ENCODE data around the gene DNAH7.

DNA sequence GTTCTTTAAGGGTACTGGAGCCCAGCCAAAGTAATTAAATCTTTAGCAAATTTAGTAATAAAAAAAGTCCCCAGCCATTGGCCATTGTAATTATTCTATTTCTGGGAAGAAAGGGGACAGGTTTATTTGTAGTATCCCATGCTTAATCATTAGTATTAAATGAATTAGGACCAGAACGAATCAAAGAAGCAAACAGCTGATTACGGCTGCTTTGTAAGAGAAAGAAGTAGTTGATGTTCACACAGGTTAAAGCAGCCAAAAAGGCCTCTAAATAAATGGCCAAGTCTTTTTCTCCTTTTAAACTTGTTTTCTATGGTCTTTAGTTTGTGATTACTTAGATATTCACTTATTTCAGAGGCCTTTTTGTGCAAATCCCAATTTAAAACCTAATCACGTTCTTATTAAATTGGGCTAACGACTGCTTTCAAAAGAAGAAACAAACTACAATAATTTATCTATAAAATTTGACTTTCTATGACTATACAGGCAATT, 48.6 kb upstream of the DNAH7 start:
- TF ChIP-seq, protein P1, sequence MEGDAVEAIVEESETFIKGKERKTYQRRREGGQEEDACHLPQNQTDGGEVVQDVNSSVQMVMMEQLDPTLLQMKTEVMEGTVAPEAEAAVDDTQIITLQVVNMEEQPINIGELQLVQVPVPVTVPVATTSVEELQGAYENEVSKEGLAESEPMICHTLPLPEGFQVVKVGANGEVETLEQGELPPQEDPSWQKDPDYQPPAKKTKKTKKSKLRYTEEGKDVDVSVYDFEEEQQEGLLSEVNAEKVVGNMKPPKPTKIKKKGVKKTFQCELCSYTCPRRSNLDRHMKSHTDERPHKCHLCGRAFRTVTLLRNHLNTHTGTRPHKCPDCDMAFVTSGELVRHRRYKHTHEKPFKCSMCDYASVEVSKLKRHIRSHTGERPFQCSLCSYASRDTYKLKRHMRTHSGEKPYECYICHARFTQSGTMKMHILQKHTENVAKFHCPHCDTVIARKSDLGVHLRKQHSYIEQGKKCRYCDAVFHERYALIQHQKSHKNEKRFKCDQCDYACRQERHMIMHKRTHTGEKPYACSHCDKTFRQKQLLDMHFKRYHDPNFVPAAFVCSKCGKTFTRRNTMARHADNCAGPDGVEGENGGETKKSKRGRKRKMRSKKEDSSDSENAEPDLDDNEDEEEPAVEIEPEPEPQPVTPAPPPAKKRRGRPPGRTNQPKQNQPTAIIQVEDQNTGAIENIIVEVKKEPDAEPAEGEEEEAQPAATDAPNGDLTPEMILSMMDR (conservative IDR thresholded peaks at IDR 0.05 in 1 of 2, IDR thresholded peaks at IDR 0.05 in 1 of 2; ENCODE audit: low read depth in 1 of 2, low read length in 2 of 2) = no peak
- no peak for TF ChIP-seq EZH2 (IDR thresholded peaks at IDR 0.05; ENCODE audit: low read length, missing control alignments)

Data from fibroblast of lung (primary cell).